Activated CD8-positive, alpha-beta memory T cell treated with anti-CD3 and anti-CD28 coated beads for 36 hours (primary cell): Measurements from ENCODE around the gene CREB3. TPM values are rescaled to one million over a fixed set of nuclear protein-coding genes. Genes with fewer than 3 reads are reported as not detected.

Experiments
- CTCF ChIA-PET: fragments of 350-600 bp; sonication (Branson Sonifier 250); formaldehyde crosslinking; loops from one replicate; lab custom pipeline; 2021; ENCODE audit warnings: antibody characterized with exemption; lab: Charles Lee
- POLR2A ChIA-PET: fragments of 350-600 bp; sonication (Branson Sonifier 250); formaldehyde crosslinking; loops from one replicate; lab custom pipeline; 2021; ENCODE audit warnings: antibody characterized with exemption; lab: Charles Lee
- total RNA-seq, 2 experiments: library from RNA; stranded (reverse); gene quantifications; one replicate each; pipeline ENCODE4 v1.2.3, GENCODE V29; 2021

The CREB3 gene
- total RNA-seq, 2 experiments from 2014 or later, result 32.0 to 33.4 TPM

DNA sequence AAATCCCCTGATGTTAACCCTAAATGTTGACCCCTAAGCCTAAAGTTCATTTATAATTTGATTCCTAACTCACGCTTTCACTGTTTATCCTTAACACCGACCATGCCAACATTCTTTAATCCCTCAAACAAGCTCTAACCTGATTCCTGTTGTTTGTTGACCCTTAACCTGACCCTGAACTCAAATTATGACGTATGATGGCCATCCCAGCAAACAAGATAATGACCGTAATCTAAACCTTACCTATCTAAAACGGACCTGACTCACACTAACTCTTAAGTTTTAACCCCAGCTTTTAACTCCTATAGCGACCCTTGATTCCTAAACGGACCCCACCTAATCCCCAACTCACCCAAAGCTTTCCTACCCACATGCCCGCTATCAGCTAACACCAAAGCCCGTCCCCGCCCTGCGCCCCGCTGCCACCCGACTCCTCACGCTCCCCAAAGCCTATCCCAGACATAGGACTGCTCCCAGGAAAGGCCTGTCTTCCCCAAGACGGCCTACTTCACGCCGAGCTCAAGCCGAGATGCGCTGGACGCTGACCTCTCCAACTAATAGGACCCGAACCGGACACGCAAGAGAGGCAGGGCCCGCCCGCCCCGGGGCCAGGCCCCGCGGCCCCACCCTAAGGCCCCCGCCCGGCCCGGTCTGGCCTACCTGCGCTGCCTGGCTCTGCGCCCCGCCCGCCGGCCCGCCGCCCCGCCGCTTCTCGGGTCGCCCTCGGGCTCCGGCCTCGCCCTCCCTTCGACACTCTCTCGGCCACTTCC lies 866 bp upstream of the CREB3 start:
- ChIA-PET CTCF (interaction anchor here (1.0 to 6.2 kb wide), 13 partner anchors 11 to 84 kb away, joined by 3 to 30 read pairs (median 4); partner anchors contain the start of genes CCDC107, GBA2, RGP1 and RMRP), POLR2A (interaction anchor here (0.8 to 3.1 kb wide), 6 partner anchors 10 to 85 kb away, joined by 3 to 27 read pairs (median 5); partner anchors contain the start of genes ARHGEF39, CCDC107, GBA2 and RGP1)

DNA sequence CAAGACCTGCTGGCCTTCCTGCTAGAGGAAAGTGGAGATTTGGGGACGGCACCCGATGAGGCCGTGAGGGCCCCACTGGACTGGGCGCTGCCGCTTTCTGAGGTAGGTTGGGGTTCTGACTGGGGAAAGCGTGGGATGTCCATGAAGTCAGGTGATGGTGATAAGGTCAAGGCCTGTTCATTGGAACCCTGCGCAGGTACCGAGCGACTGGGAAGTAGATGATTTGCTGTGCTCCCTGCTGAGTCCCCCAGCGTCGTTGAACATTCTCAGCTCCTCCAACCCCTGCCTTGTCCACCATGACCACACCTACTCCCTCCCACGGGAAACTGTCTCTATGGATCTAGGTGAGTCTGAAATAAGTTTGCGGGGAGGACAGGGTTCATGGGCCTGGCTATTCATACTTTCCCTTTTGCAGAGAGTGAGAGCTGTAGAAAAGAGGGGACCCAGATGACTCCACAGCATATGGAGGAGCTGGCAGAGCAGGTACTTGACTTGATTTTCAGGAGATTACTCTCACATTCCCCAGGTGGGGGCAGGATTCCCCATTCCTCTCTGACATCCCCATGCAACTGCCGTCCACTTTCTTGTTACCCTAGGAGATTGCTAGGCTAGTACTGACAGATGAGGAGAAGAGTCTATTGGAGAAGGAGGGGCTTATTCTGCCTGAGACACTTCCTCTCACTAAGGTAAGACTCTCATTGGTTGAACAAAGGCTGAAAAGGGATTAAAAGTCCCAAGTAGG lies 505 bp downstream of the CREB3 start:
- ChIA-PET POLR2A (interaction anchor here (0.6 to 3.1 kb wide), 6 partner anchors 8 to 75 kb away, joined by 3 to 27 read pairs (median 5); partner anchors contain the start of genes ARHGEF39, CCDC107, GBA2 and RGP1), CTCF (interaction anchor here (0.8 to 6.2 kb wide), 9 partner anchors 15 to 129 kb away, joined by 3 to 30 read pairs (median 3); partner anchors contain the start of genes CCDC107, GBA2, RGP1 and RMRP)

DNA sequence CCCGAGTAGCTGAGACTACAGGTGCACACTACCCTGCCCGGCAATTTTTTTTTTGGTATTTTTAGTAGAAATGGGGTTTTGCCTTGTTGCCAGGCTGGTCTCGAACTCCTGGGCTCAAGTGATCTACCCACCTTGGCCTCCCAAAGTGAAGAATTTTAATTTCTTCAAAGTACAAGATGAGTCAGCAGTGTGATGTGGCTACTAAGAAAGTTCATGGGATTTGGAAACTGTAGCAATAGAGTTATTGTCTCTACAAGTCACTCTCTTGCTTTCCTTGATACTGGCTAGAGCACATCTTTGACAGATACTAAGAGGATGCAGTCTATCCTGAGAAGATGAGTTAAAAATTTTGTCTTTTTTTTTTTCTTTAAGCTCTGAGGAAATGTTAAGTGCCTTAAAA lies 1.6 kb downstream of the CREB3 start:
- ChIA-PET POLR2A (interaction anchor here (0.7 kb wide), 1 partner anchor 82 kb away, joined by 3 read pairs; no protein-coding TSS in a partner anchor), CTCF (interaction anchor here (1.1 to 1.7 kb wide), 2 partner anchors 14 to 19 kb away, joined by 5 to 9 read pairs; partner anchors contain the start of genes GBA2, MSMP and RGP1)

DNA sequence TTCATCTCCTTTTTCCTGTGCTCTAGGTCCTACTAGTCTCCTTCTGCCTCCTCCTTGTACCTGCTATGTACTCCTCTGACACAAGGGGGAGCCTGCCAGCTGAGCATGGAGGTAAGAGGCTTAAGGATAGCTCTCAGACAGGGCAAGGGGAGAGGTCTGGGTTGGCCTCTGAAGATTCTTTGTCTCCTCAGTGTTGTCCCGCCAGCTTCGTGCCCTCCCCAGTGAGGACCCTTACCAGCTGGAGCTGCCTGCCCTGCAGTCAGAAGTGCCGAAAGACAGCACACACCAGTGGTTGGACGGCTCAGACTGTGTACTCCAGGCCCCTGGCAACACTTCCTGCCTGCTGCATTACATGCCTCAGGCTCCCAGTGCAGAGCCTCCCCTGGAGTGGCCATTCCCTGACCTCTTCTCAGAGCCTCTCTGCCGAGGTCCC lies 3.8 kb downstream of the CREB3 start:
- ChIA-PET CTCF (interaction anchor here (0.7 to 1.5 kb wide), 10 partner anchors 10 to 168 kb away, joined by 3 to 8 read pairs (median 4); partner anchors contain the start of gene SPAG8), POLR2A (no interaction called here)

DNA sequence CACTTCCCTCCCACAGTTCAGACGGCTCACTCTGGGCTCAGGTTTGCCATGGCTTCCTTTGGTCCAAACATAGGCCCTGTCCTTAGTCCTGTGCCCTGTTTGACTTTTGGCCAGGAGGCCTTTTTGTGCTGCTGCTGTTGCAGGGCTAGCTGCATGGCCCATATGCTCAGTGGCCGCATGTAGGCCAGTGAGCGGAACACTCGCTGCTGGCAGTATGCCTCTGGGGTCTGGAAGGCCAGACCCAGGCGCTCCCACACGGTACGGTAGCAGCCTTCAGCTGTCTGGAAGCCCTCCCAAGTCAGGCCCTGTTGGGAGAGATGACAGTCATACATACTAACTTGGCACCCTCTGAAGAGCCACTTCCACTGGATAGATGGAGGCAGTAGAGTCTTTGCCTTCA lies 4.7 kb downstream of the CREB3 start:
- CTCF ChIA-PET, result interaction anchor here (1.4 to 2.5 kb wide), 4 partner anchors 10 to 75 kb away, joined by 4 to 10 read pairs (median 6); partner anchors contain the start of gene SPAG8
- POLR2A ChIA-PET, result no interaction called here

DNA sequence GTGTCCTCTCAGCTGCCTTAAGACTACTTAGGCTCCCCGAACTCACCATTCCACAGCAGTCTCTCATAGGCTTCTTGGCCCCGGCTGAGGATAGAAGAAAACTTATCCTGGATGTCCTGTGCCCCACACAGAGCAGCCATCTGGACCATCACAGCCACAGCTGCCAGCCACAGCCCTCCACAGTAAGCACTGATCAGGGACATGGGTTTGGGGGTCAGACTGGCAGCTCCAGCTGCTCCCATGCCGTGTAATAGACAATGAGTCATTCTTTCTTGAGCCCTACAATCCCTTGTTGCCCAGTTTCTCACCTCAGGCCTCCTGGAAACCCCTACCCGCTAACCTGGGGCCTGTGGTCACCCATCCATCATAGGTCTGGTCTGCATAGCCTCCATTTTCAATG lies 5.7 kb downstream of the CREB3 start:
- ChIA-PET POLR2A (no interaction called here), CTCF (interaction anchor here (1.2 to 2.5 kb wide), 2 partner anchors 9 to 18 kb away, joined by 4 to 10 read pairs; no protein-coding TSS in a partner anchor)

DNA sequence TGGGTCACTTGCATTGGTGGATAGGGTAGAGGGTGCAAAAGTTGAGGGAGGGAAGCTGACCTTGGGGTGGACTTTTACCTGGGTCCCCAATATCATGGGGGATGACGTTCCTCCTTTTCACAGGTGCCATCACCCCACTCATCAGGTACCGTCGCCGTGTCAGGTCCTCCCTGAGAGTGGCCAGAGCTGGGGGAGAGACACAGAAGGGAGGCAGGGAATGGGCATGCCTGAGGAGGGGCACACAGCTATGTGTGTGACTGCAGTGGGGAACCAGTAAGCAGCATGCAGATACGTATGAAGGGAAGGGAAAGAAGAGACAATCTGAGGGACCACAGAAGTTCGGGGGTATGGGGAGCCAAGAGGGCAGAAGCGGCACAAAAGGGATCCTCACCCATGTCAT lies 6.5 kb downstream of the CREB3 start:
- POLR2A ChIA-PET, result interaction anchor here (0.6 kb wide), 1 partner anchor 11 kb away, joined by 3 read pairs; no protein-coding TSS in a partner anchor
- CTCF ChIA-PET, result interaction anchor here (0.6 to 2.5 kb wide), 4 partner anchors 8 to 168 kb away, joined by 3 to 10 read pairs (median 4); partner anchors contain the start of gene RGP1

DNA sequence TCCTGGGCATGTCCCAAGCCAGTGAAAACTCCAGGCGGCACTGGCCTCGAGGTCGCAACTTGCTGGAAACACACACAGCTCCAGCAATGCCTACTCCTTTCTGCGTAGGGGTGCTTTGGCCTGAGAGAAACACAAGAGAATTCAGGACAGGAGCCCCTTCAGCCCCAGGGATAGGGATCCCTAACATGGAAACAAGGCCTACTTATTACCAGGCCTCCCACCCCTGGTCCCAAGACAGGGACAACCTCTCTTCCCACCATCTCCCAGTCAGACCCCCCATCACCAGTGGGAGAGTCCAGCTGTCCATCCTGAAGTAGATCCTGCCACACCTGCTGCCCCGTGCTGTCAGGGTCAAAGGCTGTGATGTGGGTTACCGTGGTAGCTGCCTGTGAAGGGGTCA lies 7.8 kb downstream of the CREB3 start:
- ChIA-PET POLR2A (no interaction called here), CTCF (interaction anchor here (1.3 to 1.4 kb wide), 2 partner anchors 9 to 76 kb away, joined by 3 to 4 read pairs; partner anchors contain the start of gene RGP1)

DNA sequence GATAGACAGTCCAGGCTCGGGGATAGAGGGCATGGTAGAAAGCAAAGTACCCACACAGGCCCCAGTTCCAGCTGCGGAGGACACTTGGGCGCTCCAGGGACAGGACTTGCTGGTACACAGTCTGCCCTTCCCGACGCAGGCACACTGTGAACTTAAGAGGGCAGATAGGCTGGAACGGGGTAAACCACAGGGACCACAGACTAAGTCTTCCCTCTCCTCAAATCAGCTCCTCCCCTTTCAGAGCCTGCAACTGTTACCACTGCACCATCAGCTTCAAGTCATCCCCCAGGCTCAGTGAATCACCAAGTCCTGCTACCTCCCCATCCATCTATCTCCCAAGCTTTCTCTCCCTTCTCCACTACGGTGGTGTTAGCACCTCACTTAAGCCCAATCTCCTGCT lies 9.3 kb downstream of the CREB3 start:
- POLR2A ChIA-PET, result interaction anchor here (1.0 kb wide), 1 partner anchor 10 kb away, joined by 3 read pairs; the partner anchor contains the start of genes CREB3 and TLN1
- CTCF ChIA-PET, result interaction anchor here (0.6 kb wide), 1 partner anchor 297 kb away, joined by 4 read pairs; no protein-coding TSS in a partner anchor

DNA sequence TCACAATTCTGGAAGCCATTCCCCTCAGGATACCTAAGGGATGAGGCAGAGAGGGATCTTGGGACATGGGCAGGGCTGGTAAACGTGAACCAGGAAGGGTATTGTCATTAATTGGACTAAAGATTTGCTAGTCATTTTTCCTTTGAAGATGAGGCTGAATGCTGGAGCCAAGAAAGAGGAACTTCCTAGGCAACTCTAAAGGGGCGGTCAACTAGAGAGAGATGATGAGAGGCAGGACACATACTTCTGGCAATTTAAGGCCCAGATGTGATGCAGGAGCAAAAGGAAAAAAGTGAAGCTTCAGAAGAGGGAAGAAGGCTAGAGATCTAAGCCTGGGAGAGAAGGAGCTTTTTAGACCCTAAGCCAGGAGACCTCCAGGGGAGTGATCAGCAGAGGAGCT lies 11.0 kb downstream of the CREB3 start:
- ChIA-PET POLR2A (no interaction called here), CTCF (interaction anchor here (0.8 to 1.6 kb wide), 2 partner anchors 13 kb away, joined by 3 read pairs; no protein-coding TSS in a partner anchor)

DNA sequence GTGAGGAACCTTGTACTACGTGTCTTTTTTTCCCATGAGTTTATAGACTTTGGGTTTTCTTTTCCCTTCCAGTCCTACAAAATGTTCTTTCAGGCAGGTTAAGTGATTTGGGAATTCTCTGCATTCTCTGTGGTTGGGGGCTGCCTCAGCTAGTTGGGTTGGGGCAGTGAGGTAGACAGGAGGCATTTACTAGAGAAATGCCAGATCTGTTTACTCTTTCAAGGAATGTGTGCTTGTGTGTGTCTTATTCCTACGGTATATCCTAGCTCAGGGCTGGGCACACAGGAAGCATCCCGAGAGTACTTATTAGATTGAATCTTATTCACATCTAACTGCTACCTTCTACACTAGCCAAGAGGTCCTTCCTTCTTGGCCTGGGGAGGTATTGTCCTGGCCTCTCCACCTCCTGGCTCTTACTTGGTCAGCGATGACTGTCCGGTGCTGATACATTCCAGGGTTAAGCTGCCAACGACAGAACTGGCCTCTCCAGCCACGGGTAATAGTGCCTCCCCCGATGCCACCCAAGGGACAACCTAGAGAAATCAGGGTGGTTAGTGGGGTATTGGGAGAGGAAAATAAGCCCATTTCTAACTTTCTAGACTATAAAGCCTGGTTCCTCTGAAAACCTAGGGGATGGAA lies 11.5 kb downstream of the CREB3 start:
- ChIA-PET POLR2A (no interaction called here), CTCF (interaction anchor here (0.8 kb wide), 1 partner anchor 13 kb away, joined by 3 read pairs; no protein-coding TSS in a partner anchor)

DNA sequence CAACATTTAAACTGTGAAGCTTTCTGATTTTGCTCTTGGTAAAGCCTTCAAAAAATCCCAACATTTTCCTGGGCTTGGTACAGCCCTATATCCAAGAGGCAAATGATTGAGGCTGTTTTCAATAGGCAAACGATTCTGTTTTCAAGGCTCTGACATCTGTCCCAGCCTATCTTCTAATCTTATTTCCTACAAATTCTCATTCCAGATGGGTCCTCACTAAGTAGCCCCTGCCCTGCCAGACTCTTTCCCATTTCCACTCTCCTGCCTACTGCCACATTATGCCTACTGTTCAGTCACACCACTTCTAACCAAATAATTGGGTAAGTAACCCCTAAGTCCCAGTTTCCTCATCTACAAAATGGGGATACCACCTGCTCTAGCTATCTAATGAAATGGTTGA lies 13.1 kb downstream of the CREB3 start:
- POLR2A ChIA-PET, result interaction anchor here (0.7 to 1.0 kb wide), 2 partner anchors 17 to 45 kb away, joined by 3 to 4 read pairs; no protein-coding TSS in a partner anchor

DNA sequence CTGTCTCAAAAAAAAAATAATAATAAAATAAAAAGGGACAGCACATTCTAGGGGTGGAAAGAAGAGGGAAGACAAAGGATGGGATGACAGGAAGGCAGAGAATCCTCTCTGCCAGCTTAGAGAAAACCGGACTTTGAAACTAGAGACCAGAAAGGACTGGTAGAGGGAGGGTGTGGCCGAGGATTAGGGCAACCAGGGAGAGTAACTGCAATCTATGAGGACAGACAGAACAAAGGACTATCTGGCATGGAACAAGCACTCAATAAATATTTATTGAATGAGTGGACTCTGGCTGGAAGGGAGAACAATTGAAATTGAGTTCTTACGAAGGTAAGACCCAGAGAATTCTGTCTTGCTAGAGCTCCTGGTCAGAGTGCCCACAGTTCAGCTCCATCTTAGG lies 14.1 kb downstream of the CREB3 start:
- POLR2A ChIA-PET, result interaction anchor here (1.0 kb wide), 1 partner anchor 46 kb away, joined by 3 read pairs; no protein-coding TSS in a partner anchor
- CTCF ChIA-PET, result interaction anchor here (1.1 to 2.6 kb wide), 3 partner anchors 8 to 16 kb away, joined by 4 to 10 read pairs (median 4); no protein-coding TSS in a partner anchor

More for the DNA sequence above, 13.1 kb downstream of the CREB3 start:
- CTCF ChIA-PET, result interaction anchor here (1.0 to 2.6 kb wide), 4 partner anchors 7 to 18 kb away, joined by 3 to 10 read pairs (median 4); no protein-coding TSS in a partner anchor

DNA sequence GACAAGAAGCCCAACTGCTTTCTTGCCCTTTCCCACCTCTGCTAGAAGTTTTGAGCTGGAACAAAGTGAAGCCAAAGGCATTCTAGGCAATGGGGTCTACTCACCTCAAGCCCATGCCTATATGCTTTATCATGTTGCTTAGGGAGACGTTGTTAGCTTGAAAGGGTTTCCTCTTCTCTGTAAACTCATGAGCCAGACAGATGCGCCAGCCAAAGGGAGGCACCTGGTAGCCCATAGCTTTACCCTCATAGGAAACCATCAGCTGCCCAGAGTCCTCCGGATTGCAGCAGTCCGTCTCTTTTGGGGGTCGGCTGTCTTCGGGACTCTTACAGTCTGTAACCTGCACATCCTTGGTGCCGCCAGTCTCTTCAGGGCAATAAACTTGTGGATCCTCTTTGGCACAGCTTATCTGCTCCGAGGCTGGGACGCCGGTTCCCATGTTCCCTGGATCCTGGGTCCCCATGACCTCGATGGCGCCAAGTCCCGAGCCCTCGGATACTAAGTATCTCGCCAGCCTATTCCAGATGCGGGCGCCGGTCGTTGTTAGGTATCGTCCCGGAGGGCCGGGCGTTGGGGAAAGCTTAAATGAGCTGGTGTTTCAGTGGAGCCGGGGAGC lies 15.9 kb downstream of the CREB3 start:
- ChIA-PET POLR2A (interaction anchor here (0.5 to 3.0 kb wide), 5 partner anchors 16 to 1415 kb away, joined by 3 to 27 read pairs (median 5); partner anchors contain the start of genes CCDC107, CREB3, RMRP and TLN1), CTCF (interaction anchor here (1.2 to 3.2 kb wide), 5 partner anchors 8 to 52 kb away, joined by 3 to 15 read pairs (median 9); partner anchors contain the start of genes CREB3 and TLN1)

DNA sequence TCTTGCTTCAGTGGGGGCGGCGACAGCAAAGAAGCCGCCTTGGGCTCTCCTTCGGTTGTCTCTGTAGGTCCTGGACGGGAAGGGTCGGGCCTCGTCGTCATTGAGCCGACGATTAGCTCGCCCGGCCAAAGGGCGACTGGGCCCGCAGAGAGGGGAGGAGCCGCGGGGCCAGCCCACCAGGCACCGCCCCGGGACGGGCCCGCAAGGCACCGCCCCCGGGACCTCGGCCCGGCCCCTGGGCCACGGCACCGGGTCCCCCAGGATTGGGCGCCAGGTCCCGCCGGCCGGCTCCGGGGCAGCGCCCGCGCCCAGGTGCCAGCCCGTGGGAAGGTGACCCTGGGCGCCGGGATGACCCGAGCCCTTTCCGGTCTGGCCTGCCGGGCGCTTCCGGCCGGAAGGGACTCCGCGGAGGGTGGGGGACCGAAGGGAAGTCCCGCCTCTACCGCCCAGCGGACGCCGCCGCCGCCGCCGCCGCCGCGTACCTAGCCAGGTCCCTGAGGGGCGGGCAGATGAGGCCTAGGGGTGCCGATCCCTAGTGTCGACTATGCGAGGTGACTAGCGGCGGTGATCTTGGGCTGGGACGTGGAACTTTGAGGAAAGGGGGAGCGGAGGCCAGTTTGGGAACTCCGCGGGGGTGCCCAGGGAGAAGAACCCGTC lies 16.5 kb downstream of the CREB3 start, which contains the start of the genes GBA2 and RGP1:
Gene GBA2 (minus strand): TSS at position 371 of the 657 bp plus-strand sequence. CDS start 524 bp downstream, outside the sequence.
Gene RGP1 (plus strand): TSS at position 430 of the 657 bp plus-strand sequence. CDS start 469 bp downstream, outside the sequence.
- ChIA-PET POLR2A (interaction anchor here (0.6 to 3.0 kb wide), 4 partner anchors 17 to 91 kb away, joined by 3 to 27 read pairs (median 4); partner anchors contain the start of genes CCDC107, CREB3, RMRP and TLN1), CTCF (interaction anchor here (0.9 to 3.2 kb wide), 6 partner anchors 8 to 52 kb away, joined by 3 to 15 read pairs (median 7); partner anchors contain the start of genes CREB3 and TLN1)
